SK-N-SH (cell line): ENCODE results near the gene NKX3-2. TPM values are rescaled to one million over a fixed set of nuclear protein-coding genes. Genes with fewer than 3 reads are reported as not detected.

ENCODE experiments used
- CTCF ChIA-PET: fragments of 300-600, 350-600 bp; formaldehyde crosslinking; extraction: SDS; loops from one replicate; lab custom pipeline; 2021; lab: Yijun Ruan, JAX
- POLR2A ChIA-PET: fragments of 350-600 bp; sonication (Branson Sonifier 250); formaldehyde crosslinking; extraction: SDS; loops from one replicate; lab custom pipeline; 2020; ENCODE audit warnings: antibody characterized with exemption, inconsistent platforms; lab: Yijun Ruan, JAX
- DNase-seq: peaks from one replicate; pipeline ENCODE4 v3.0.0; 2012
- H2AFZ ChIP-seq: fragments of 200-600 bp; sonication (generic); 2 replicates; pipeline ENCODE4 v1.8.1; 2016; ENCODE audit warnings: antibody characterized with exemption, mild to moderate bottlenecking, low read depth
- H3F3A ChIP-seq: fragments of 200-600 bp; sonication (generic); replicated peaks from 2 replicates; pipeline ENCODE3; 2016; ENCODE audit warnings: antibody characterized with exemption, mild to moderate bottlenecking; ENCODE audit not compliant: insufficient read depth
- H3K27ac ChIP-seq, 2 experiments: fragments of 200-500 bp in 1 of 2; fragments of 200-600 bp in 1 of 2; sonication (Bioruptor generic) in 1 of 2; sonication (generic), shearing (Covaris generic) in 1 of 2; 2 replicates each; pipeline versions ENCODE4 v1.5.1 to v1.6.1; 2014 to 2016; ENCODE audit warnings: low read depth in 2 of 2, inconsistent platforms in 1 of 2, low read length in 1 of 2, mild to moderate bottlenecking in 1 of 2, mixed read lengths in 1 of 2
- H3K27me3 ChIP-seq: fragments of 200-600 bp; sonication (generic), shearing (Covaris generic); 2 replicates; pipeline ENCODE4 v1.6.1; 2016; ENCODE audit warnings: mixed run types; ENCODE audit not compliant: insufficient read depth
- H3K36me3 ChIP-seq, 2 experiments: fragments of 200-500 bp in 1 of 2; fragments of 200-600 bp in 1 of 2; sonication (Bioruptor generic) in 1 of 2; sonication (generic) in 1 of 2; replicated peaks in 1 of 2; 2 replicates each; pipeline versions ENCODE3 to v1.5.1; 2014 to 2016; ENCODE audit warnings: low read length in 1 of 2, mild to moderate bottlenecking in 1 of 2; ENCODE audit not compliant: insufficient read depth in 2 of 2, control insufficient read depth in 1 of 2
- H3K4me1 ChIP-seq, 2 experiments: fragments of 200-500 bp in 1 of 2; fragments of 200-600 bp in 1 of 2; sonication (Bioruptor generic) in 1 of 2; sonication (generic), shearing (Covaris generic) in 1 of 2; 2 replicates each; pipeline versions ENCODE4 v1.5.1 to v1.6.1; 2014 to 2016; ENCODE audit warnings: low read depth in 1 of 2, low read length in 1 of 2, mixed run types in 1 of 2; ENCODE audit not compliant: insufficient read depth in 2 of 2, control insufficient read depth in 1 of 2
- H3K4me2 ChIP-seq: fragments of 200-600 bp; sonication (generic), shearing (Covaris generic); 2 replicates; pipeline ENCODE4 v1.6.1; 2017; ENCODE audit warnings: mixed run types
- H3K4me3 ChIP-seq, 2 experiments: fragments of 200-500 bp in 1 of 2; fragments of 200-600 bp in 1 of 2; sonication (Bioruptor generic) in 1 of 2; sonication (generic), shearing (Covaris generic) in 1 of 2; 2 replicates each; pipeline versions ENCODE4 v1.5.1 to v1.8.1; 2014 to 2016; ENCODE audit warnings: low read depth in 2 of 2, inconsistent platforms in 1 of 2, low read length in 1 of 2, mild to moderate bottlenecking in 1 of 2, mixed read lengths in 1 of 2, moderate library complexity in 1 of 2
- H3K79me2 ChIP-seq: fragments of 200-600 bp; sonication (generic); 2 replicates; pipeline ENCODE4 v1.8.1; 2017; ENCODE audit warnings: mild to moderate bottlenecking; ENCODE audit not compliant: insufficient read depth
- H3K9ac ChIP-seq: fragments of 200-600 bp; sonication (generic); 2 replicates; pipeline ENCODE4 v1.6.1; 2017; ENCODE audit warnings: mixed run types
- H3K9me2 ChIP-seq: fragments of 200-600 bp; sonication (generic); 2 replicates; pipeline ENCODE4 v1.6.1; 2017; ENCODE audit warnings: mixed run types
- H3K9me3 ChIP-seq: fragments of 200-600 bp; sonication (generic); 2 replicates; pipeline ENCODE4 v1.6.1; 2017; ENCODE audit warnings: mixed run types, mild to moderate bottlenecking, moderate library complexity
- H4K20me1 ChIP-seq: fragments of 200-600 bp; sonication (generic); 2 replicates; pipeline ENCODE4 v1.6.1; 2017; ENCODE audit warnings: mild to moderate bottlenecking, mixed run types; ENCODE audit not compliant: insufficient read depth
- CTCF ChIP-seq: fragments of 200-600 bp; sonication (generic); IDR thresholded peaks from 2 replicates; pipeline ENCODE4 v1.6.1; 2017; ENCODE audit warnings: antibody characterized with exemption, mild to moderate bottlenecking, moderate library complexity
- ELF1 ChIP-seq: IDR thresholded peaks from 2 replicates; pipeline ENCODE4 v1.4.0; 2012
- EZH2phosphoT487 ChIP-seq: fragments of 200-600 bp; sonication (generic); IDR thresholded peaks from 2 replicates; pipeline ENCODE4 v1.6.1; 2017; ENCODE audit warnings: low read depth, mixed run types, mild to moderate bottlenecking, antibody characterized with exemption, moderate library complexity, borderline replicate concordance
- FOSL2 ChIP-seq: IDR thresholded peaks from 2 replicates; pipeline ENCODE4 v1.4.0; 2012; ENCODE audit warnings: low read depth, mild to moderate bottlenecking, moderate library complexity, borderline replicate concordance
- GABPA ChIP-seq: IDR thresholded peaks from 2 replicates; pipeline ENCODE4 v1.4.0; 2012; ENCODE audit warnings: low read depth, mild to moderate bottlenecking
- JUND ChIP-seq: IDR thresholded peaks from 2 replicates; pipeline ENCODE4 v1.4.0; 2012
- NFIC ChIP-seq: IDR thresholded peaks from 2 replicates; pipeline ENCODE4 v1.4.0; 2012; ENCODE audit warnings: borderline replicate concordance
- NRF1 ChIP-seq: IDR thresholded peaks from 2 replicates; pipeline ENCODE4 v1.6.1; 2012; ENCODE audit warnings: low read depth, mild to moderate bottlenecking, low read length
- POLR2AphosphoS5 ChIP-seq: IDR thresholded peaks from 2 replicates; pipeline ENCODE4 v1.6.1; 2012; ENCODE audit warnings: low read depth, low read length
- RAD21 ChIP-seq: IDR thresholded peaks from 2 replicates; pipeline ENCODE4 v1.6.1; 2012; ENCODE audit warnings: mild to moderate bottlenecking, low read length
- RFX5 ChIP-seq: IDR thresholded peaks from 2 replicates; pipeline ENCODE4 v1.6.1; 2012; ENCODE audit warnings: mild to moderate bottlenecking, improper control_type of control experiment, low read length
- SMC3 ChIP-seq: IDR thresholded peaks from 2 replicates; pipeline ENCODE4 v1.6.1; 2012; ENCODE audit warnings: low read depth, low read length, improper control_type of control experiment
- TAF1 ChIP-seq: IDR thresholded peaks from 2 replicates; pipeline ENCODE4 v1.6.1; 2012; ENCODE audit warnings: low read depth, mild to moderate bottlenecking, low read length, moderate library complexity, borderline replicate concordance
- YY1 ChIP-seq: IDR thresholded peaks from 2 replicates; pipeline ENCODE4 v1.4.0; 2012; ENCODE audit warnings: low read depth, mild to moderate bottlenecking
- ZBTB33 ChIP-seq: IDR thresholded peaks from 2 replicates; pipeline ENCODE4 v1.4.0; 2012; ENCODE audit warnings: low read depth, borderline replicate concordance
- WGBS: methylation state at CpG from one replicate; pipeline ENCODE4 v1.1.6; 2017; ENCODE audit warnings: low lambda C conversion rate; 5-methylcytosine and 5-hydroxymethylcytosine counted together
- polyA plus RNA-seq, 3 experiments: library from polyadenylated mRNA; depleted of rRNA; stranded (reverse); fragments of >200 nt; gene quantifications; 2 replicates each; pipeline ENCODE4 v1.2.3, GENCODE V29; 2012

Gene NKX3-2
- polyA plus RNA-seq, 1 of the 3 experiments (the other 2 are of a cell fraction) = 0.15 TPM

GRCh38 chr4:13533670-13534343, 10.5 kb downstream of the NKX3-2 start:
- Histone ChIP-seq H3K27ac (no peak overlapping the region), H3K27me3 (peaks cover 92% of the 10 kb centered on the region), H3K4me1 (no peaks in the 10 kb centered on the region; a peak in 1 of 4 replicates), H3K9me3 (no peaks in the 10 kb centered on the region), H3K36me3 (no peaks in the 10 kb centered on the region), H3F3A (peaks cover 3% of the 10 kb centered on the region), H3K4me3 (no peak overlapping the region), H2AFZ (no peak overlapping the region), H3K9ac (no peak overlapping the region), H3K79me2 (no peaks in the 10 kb centered on the region), H4K20me1 (no peaks in the 10 kb centered on the region), H3K9me2 (no peaks in the 10 kb centered on the region), H3K4me2 (no peak overlapping the region)
- no peak for TF ChIP-seq JUND
- no peak for TF ChIP-seq ELF1
- TF ChIP-seq SMC3 = no peak
- TF ChIP-seq TAF1 = no peak
- TF ChIP-seq FOSL2 = no peak
- no peak for TF ChIP-seq NFIC
- TF ChIP-seq RAD21 = no peak
- no peak for TF ChIP-seq GABPA
- ChIA-PET CTCF (interaction anchor here (1.1 to 2.1 kb wide), 3 partner anchors 8 to 681 kb away, joined by 3 to 9 read pairs (median 3); no protein-coding TSS in a partner anchor), POLR2A (no interaction called here)
- WGBS = 17% methylated on average over 13 of the region's 13 CpGs
- DNase-seq = peak; percentile 15

GRCh38 chr4:13531625-13531998, 12.7 kb downstream of the NKX3-2 start:
- Histone ChIP-seq H3K4me2 (no peak overlapping the region), H3K79me2 (no peaks in the 10 kb centered on the region), H3K9ac (no peak overlapping the region), H3K9me3 (no peaks in the 10 kb centered on the region), H3K9me2 (no peaks in the 10 kb centered on the region), H4K20me1 (no peaks in the 10 kb centered on the region), H3K4me3 (no peak overlapping the region), H2AFZ (no peak overlapping the region), H3K36me3 (no peaks in the 10 kb centered on the region), H3F3A (peaks cover 3% of the 10 kb centered on the region), H3K27ac (no peak overlapping the region), H3K4me1 (no peaks in the 10 kb centered on the region; a peak in 1 of 4 replicates), H3K27me3 (peaks cover 92% of the 10 kb centered on the region)
- CTCF ChIA-PET = interaction anchor here (1.2 to 2.2 kb wide), 3 partner anchors 10 to 17 kb away, joined by 3 to 7 read pairs (median 5); no protein-coding TSS in a partner anchor
- TF ChIP-seq NFIC = no peak
- TF ChIP-seq RFX5 = no peak
- no peak for TF ChIP-seq SMC3
- TF ChIP-seq YY1 = no peak
- no peak for TF ChIP-seq CTCF
- no peak for TF ChIP-seq NRF1
- no peak for TF ChIP-seq ZBTB33
- no peak for TF ChIP-seq EZH2phosphoT487
- no peak for TF ChIP-seq POLR2AphosphoS5
- no peak for TF ChIP-seq RAD21
- no peak for TF ChIP-seq GABPA
- TF ChIP-seq TAF1 = no peak
- 65% methylated on average over 8 of the region's 8 CpGs for WGBS
- no peak for DNase-seq
- POLR2A ChIA-PET = no interaction called here
